NCI-H460 (cell line): Measurements from ENCODE around the gene PTEN. TPM values are rescaled to one million over a fixed set of nuclear protein-coding genes. Genes with fewer than 3 reads are reported as not detected.

ENCODE experiments used
- DNase-seq: peaks from one replicate; pipeline ENCODE4 v3.0.0-alpha.2; 2016; ENCODE audit warnings: low read depth; ENCODE audit errors: extremely low read depth
- small RNA-seq, 2 experiments: library from RNA; depleted of rRNA; stranded (forward); fragments of <200 nt; gene quantifications; one replicate each; pipeline ENCODE3, GENCODE V24; 2014
- total RNA-seq: library from RNA; depleted of rRNA; stranded (reverse); fragments of >200 nt; shearing (Covaris generic); gene quantifications from 2 replicates; pipeline ENCODE4 v1.2.3, GENCODE V29; 2014; rRNA removed

Gene PTEN
- total RNA-seq, 1 experiment from 2014 or later = 194 TPM

DNA sequence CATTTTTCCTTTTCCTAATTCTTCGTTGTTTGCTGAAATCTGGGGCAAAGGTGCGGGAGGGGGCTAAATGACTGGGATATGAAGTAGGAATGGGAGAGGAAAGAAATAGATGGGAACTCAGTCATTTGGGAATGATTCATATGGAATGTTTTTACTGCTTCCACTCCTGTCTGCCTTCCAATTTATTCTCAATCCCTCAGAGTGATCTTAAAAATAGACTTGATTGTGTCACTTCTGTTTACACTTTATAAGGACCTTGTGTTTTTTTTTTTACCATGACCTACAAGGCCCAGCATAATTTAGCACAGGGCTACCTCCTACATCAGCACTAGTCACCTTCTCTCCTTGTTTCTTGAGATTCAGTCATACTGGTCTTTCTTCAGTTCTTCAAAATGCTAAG lies 97.9 kb downstream of the PTEN start:
- DNase-seq = no peak

DNA sequence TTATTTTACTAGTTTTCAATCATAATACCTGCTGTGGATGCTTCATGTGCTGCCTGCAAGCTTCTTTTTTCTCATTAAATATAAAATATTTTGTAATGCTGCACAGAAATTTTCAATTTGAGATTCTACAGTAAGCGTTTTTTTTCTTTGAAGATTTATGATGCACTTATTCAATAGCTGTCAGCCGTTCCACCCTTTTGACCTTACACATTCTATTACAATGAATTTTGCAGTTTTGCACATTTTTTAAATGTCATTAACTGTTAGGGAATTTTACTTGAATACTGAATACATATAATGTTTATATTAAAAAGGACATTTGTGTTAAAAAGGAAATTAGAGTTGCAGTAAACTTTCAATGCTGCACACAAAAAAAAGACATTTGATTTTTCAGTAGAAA lies 103.0 kb downstream of the PTEN start:
- no peak for DNase-seq

DNA sequence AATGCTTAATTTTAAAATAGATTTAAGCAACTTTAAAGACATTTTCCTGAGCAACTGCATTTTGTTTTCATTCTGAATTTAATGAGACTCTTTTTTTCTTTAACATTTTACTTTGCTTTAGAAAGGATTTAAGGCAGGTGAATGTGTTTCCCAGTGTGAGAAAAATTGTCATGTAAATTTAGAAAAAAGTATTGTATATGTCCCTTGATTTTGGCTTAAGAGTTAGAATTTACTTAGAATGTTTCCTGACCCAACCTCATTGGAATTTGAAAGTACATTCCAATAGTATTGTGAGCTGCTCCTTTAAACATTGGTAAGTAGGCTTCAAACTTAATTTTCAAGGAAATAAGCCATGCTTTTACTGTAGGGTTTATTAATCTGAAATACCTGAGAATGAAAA lies 110.2 kb downstream of the PTEN start:
- no peak for DNase-seq

DNA sequence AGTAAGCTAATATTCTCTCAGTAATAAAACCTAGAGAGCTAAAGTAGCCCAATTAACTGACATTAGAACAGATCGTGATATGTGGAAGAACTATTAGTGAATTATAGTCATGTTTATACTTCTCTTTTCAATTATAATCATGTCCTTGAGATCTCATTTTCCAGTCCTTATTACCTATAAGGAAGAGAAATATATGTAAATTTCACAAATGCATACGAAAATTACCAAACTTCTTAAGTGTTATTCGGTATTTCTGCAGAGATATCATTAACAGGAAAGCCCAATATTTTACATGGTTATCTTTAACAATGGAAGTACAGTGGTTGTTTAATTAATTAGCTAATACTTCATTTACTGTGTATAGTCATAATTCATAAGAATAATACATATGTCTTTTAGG lies 110.7 kb downstream of the PTEN start:
- no peak for DNase-seq

DNA sequence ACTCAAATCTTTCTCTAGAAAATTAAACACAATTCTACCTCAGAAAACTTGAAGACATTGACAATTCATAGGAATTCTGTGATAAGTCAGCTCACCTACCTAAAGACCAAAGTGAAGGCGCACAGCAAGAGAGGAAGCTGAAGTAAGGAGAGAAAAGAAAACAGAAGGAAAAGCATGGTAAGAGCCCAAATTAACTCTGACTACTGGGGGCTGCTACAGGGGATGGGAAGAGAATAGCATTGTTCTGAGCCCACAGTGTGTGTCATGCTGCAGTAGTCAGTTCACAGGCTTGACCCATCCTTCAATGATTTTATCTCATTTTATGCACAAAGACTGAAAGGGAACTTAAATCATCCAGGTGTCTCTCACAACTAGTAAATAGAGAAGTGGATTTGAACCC lies 111.3 kb downstream of the PTEN start:
- no peak for DNase-seq

DNA sequence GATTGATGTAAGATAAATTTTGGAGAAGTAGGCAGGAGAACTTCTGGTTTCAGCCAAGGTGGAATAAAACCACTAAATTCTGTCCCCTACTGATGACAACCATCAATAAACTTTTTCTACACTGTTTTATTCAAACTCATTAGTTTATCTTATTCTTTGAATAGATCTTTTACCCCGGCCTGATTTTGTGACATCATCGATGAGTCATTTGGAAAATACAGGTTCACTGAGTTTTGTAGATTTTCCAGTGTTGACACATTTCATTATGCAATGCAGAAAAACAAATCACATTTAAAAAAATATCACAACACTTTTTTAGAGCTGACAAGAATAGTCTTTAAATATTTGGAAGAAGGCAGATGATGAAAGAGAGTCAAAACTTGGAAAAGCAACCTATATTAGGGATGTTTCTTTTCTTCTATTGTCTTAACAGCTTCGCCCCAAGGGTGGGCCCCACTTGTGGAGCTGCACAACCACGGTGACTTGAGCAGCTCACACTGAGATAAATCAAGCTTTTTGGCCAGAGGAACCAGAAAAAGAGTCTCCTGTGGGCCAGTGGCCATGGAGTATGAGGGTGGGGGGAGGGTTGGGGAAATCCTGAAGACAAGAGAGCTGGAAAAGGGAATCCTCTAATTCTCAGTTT lies 112.8 kb downstream of the PTEN start:
- DNase-seq = no peak

DNA sequence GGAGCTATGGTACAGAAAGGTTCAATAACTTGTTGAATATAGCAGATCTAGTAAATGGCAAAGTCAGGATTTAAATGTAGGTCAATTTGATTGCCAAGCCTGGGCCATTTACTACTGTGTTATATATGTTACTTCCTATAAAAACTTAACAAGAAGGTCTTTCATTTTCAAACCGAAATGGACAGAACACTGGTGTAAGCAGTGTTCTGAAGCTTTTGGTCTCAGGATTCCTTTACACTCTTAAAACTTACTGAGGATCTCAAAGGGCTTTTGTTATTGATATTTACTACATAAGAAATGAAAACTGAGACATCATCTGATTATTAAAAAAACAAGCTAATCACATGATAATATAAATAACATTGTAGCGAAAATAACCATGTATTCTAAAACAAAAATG lies 114.7 kb downstream of the PTEN start:
- no peak for DNase-seq

DNA sequence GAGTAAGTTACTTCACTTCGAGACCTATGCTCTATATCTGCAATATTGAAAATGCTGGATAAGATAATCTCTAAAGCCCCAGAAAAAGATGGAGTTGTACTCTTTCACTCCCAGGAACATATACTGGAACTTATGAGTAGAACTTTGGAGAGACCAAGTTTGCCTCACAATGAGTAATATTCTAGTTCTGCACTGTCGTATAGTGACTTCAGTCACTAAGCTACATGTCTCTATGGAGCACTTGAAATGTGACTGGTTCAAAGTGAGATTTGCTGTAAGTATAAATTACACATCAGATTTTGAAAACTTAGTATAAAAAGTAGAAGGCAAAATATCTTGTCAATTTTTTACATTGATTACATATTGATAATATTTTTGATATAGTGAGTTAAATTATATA lies 116.4 kb downstream of the PTEN start:
- no peak for DNase-seq

DNA sequence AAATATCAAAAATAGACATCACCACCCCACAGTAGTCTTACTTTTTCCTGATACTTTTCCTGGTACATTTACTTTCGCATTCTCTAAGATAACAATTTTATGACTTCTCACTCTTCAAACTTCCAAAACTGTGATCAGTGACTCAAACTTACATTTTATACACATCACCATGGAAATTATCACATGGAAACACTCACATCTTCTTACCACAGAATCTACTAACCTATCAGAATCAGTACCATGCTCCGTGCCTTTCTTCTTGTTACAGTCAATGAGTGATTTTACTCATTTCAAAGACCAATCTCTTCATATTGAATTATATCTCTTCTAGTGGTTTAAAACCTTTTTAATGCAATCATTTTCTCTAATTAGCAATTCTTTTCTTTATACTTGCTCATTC lies 120.3 kb downstream of the PTEN start:
- DNase-seq = no peak

DNA sequence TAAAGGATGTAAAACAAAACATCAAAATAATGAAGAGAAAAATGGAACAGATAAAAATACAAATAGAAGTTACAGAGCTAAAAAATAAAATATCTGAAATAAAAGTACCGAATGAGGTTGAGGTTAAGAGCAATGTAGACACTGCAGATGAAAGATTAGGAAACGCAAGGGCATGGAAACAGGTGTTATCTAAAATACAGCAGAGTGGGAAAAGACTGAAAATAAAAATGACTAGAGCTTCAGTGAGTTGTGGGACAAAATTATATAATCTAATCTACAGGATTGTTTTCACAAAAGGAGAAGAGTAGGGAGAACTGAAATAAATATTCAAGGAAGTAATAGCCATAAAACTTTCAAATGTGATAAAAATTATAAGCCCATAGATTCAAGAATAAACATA lies 123.8 kb downstream of the PTEN start:
- no peak for DNase-seq

DNA sequence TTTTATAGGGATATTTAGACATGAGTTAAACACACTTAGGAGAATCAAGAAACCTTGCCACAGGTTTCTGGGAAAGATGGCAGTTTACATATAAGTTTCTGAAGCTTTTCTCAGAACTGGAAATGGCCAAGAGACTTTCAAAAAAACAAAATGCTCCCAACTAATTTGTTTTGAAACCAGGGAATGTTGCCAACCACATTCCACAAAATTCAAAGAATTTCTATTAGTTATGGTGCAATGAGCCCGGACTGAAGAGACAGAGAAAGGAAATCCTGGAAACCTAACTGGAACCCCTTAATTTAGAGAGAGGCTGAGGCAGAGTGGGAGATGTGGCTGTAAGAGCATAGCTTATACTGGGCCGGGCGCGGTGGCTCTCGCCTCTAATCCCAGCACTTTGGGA lies 128.5 kb downstream of the PTEN start:
- no peak for DNase-seq

DNA sequence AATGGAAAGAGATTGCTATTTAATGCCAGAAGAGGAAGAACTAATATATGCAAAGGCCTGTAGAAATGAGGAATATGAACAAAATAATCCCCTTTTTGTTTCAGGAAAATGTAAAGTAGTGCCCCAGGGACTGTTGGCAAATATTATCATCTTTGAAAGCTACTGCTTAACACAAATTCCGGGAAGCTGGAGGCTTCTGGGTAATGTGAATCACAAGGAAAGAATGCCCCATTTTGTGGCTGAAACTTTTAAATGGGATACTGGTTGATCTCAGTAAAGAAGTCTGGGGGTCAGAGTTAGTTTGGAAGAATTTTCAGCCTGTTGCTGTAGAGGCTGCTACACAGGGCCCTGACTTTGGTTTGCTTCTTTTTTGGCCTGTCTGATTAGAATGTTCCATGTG lies 141.0 kb downstream of the PTEN start:
- DNase-seq = no peak

DNA sequence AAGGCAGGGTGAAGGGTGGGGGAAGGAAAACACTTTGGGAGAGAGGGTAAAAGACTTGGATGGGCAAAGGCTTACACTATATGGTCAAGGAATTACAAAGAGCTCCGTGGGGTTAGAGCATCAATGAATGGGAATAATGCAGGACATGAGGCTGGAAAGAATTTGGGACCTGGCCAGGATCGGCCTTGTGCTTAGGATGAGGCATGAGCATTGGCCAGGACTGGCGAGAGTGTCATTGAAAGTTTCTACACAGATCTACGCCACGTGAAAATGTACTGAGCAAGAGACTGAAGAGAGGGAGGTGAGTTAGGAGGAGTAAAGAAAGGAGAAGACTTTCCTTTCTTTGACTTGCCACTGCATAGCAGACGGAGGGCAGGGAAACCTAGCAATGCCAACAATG lies 142.8 kb downstream of the PTEN start:
- DNase-seq = no peak

DNA sequence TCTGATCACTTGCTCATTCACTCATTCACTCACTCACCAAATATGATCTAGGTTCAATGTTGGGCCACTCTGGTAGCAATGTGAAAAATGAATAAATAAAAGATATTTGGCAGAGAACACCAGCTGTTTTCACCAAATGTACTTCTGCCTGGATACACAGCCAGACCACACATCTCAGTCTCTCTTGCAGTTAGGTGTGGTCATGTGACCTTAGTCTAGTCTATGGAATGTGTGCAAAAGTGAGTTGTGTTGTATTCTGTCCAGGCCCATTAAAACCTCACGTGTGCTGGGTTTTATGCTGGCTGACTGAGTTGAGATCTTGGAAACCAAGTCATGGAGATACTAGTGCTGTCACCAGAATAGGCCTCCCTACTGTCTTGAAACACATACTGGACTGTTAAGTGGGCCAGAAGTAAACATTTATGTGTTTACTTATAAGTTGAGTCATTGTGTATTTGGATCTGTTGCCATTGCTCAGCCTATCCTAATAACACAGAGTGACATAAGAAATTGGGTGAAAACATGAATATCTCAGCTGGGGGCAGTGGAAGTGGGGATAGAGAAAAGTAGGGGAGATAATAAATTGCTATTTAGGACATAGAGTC lies 145.5 kb downstream of the PTEN start:
- DNase-seq = no peak

DNA sequence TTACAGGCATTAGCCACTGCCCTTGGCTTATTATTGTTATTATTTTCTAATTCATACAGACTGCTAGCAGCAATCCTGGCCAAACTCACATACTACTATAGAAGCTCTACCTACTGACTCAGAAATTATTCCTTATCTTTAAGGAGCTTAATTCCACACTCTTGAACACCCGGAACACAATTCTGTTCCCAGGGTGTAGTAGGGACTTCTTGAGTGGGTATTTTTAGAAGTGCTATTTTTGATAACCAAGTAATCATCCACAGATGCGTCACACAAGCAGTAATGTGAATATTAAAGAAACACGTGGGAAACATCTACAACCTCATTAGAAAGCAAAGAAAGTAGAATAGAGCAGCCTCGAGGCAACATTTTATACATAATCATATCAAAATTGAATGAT lies 149.2 kb downstream of the PTEN start:
- no peak for DNase-seq

DNA sequence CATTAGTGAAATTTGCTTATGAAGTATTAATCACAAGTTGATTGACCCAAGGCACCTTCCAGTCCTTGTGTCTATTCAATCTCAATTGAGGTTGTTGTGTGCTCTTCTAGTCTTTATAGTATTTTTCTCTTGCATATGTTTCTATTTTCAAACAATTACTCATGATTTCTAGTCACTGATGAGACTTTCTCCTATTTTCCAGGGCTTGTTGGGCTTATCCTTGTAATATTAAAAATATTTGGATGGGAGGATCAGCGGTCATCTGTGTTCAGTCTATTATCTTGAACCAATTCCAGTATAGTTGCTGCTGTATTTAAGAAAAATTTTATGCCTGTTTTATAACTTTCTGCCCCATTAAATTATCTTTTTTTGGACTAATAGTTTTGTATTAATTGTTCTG lies 154.4 kb downstream of the PTEN start:
- no peak for DNase-seq

DNA sequence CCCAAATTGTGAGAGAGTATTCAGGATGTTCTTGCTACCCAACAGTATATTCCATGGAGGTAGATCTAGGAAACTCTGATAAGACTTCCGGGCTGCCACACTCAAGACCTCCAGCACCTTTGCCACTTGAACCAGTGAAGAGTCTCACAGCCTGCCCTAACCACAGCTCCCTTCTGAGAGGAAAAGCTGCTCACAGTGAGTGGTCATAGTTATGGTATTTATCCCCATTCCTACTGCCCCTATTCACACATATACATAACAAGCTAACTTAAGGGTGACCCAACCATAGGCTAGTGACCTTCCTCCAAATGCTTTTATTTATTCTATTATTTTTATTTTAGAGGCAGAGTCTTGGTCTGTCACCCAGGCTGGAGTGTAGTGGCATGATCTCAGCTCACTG lies 156.3 kb downstream of the PTEN start:
- DNase-seq = no peak

Small RNA genes lying within 50 kb of the gene (small RNA-seq; reads per million reads assigned to genes)
- gene RF00284 = 0 to 0.06 reads per million in 2 experiments
- 0 to 0.06 reads per million in 2 experiments for gene RN7SL78P

Other genes starting within 250 kb of the PTEN start
- gene PAPSS2, start 203.7 kb upstream of the PTEN start, total RNA-seq = 209 and 218 TPM in 2 replicates
- 232 TPM in 2 replicates for gene ATAD1, start 45.4 kb upstream of the PTEN start, total RNA-seq
- 1.6 and 2.1 TPM in 2 replicates for gene KLLN, start 92 bp upstream of the PTEN start, total RNA-seq